Activated naive CD4-positive, alpha-beta T cell treated with anti-CD3 and anti-CD28 coated beads, Interleukin-2, amount 10 ng/mL, durations not matched to agents 7 days and 5 days (primary cell): ENCODE data around the gene DDX56.
A peak's percentile ranks its signal among the peaks of the same experiment; 100 is the strongest.

Experiments
- CTCF ChIA-PET: fragments of 350-600 bp; sonication (Branson Sonifier 250); formaldehyde crosslinking; loops from one replicate; lab custom pipeline; 2021; ENCODE audit warnings: antibody characterized with exemption; lab: Charles Lee
- DNase-seq: peaks from one replicate; pipeline ENCODE4 v3.0.0-alpha.2; 2020
- H3K27ac Mint-ChIP-seq: one replicate; pipeline ENCODE4 v1.8.0; 2021; ENCODE audit warnings: mild to moderate bottlenecking, moderate library complexity, mixed read lengths
- H3K27me3 Mint-ChIP-seq: one replicate; pipeline ENCODE4 v1.8.0; 2021; ENCODE audit warnings: mild to moderate bottlenecking, mixed read lengths
- H3K36me3 Mint-ChIP-seq: one replicate; pipeline ENCODE4 v1.8.0; 2021; ENCODE audit warnings: mixed read lengths
- H3K4me1 Mint-ChIP-seq: one replicate; pipeline ENCODE4 v1.8.0; 2021; ENCODE audit warnings: mixed read lengths
- H3K4me3 Mint-ChIP-seq: one replicate; pipeline ENCODE4 v1.8.0; 2021; ENCODE audit warnings: mild to moderate bottlenecking, moderate library complexity, mixed read lengths
- H3K9me3 Mint-ChIP-seq: one replicate; pipeline ENCODE4 v1.8.0; 2021; ENCODE audit warnings: mixed read lengths

The DDX56 gene, protein sequence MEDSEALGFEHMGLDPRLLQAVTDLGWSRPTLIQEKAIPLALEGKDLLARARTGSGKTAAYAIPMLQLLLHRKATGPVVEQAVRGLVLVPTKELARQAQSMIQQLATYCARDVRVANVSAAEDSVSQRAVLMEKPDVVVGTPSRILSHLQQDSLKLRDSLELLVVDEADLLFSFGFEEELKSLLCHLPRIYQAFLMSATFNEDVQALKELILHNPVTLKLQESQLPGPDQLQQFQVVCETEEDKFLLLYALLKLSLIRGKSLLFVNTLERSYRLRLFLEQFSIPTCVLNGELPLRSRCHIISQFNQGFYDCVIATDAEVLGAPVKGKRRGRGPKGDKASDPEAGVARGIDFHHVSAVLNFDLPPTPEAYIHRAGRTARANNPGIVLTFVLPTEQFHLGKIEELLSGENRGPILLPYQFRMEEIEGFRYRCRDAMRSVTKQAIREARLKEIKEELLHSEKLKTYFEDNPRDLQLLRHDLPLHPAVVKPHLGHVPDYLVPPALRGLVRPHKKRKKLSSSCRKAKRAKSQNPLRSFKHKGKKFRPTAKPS

DNA sequence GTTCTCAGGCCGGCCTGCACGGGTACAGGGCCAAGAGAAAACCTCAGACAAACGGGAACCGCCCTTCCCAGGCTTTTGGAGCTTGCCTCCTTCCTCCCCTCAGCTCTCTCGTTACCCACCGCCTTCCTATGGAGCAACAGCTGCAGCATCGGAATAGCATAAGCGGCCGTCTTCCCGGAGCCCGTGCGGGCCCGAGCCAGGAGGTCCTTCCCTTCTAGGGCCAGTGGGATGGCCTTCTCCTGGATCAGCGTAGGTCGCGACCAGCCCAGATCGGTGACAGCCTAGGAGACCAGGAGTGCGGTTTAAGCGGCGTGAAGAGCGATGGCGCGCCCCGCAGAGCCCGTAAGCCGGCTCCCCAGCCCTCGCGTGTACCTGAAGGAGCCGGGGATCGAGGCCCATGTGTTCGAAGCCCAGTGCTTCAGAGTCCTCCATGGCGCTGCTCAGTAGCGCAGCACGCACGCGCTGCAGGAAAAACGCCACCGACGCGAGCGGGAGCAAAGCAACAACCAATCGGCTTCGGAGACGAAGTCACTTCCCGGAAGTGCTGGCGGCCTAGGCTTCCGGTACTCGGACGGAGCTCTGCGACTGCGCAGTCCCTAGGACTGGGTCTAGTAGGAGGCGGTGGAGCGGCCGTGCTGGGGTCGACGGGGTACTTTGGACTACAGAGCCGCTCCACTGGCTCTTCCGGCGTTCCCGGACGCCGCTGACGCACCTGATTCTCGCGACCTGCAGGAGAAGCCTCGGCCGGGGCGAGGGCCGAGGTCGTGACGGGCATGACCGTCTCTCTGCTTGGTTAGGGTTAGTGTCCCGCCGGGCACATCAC is at the start of gene DDX56:
Gene DDX56 (minus strand): TSS at position 445 of the 823 bp plus-strand sequence. CDS start 13 bp downstream, at position 432.
- H3K4me1 Mint-ChIP-seq: peaks cover 50% of the 10 kb centered on the region
- peak within 1 kb of the TSS; percentile 90 for H3K4me3 Mint-ChIP-seq
- peak within 1 kb of the TSS; percentile 89 for H3K27ac Mint-ChIP-seq
- H3K36me3 Mint-ChIP-seq: peaks cover 71% of the 10 kb centered on the region
- CTCF ChIA-PET: interaction anchor here (0.7 to 3.1 kb wide), 3 partner anchors 8 to 618 kb away, joined by 4 to 19 read pairs (median 5); partner anchors contain the start of gene TMED4
- peak; percentile 96 for DNase-seq
- no peaks in the 10 kb centered on the region for H3K27me3 Mint-ChIP-seq
- H3K9me3 Mint-ChIP-seq: no peaks in the 10 kb centered on the region

DNA sequence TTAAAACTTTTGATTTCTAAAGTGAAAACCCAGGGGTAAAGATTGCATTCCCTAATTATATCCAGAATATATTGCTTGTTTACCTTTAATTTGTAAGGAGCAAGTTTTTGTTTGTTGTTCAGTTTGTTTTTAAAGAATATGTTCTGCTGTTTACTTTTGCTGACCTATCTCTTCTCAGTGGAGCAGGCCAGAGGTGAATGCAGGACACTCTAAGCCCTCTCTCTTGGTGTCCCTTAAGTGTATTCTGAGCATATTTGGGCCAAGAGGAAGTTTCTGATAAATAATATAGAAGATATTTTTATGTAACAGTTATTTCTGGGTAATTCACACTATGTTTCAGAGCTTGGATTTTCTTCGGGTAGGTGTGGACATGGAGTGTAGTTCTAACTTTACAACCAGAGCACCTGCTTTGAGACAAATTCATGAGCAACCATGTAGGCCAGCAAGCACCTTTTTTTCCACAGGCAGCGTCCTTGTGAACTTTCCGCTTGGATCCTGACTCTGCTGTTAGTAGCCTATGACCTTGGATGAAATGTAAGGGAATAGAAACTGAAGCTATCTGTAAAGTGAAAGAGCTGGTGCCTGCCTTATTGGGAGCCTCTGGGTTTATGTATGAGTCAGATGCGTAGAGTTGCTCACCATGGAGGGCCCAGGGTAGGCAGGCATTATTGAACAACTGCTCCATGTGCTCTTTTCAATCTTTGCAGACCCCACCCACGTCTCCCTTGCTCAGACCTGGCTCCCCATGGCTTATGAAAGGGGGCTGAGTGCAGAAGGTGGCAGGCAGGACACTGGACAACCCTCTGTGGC is 48.8 kb upstream of the DDX56 start:
- no peak overlapping the region for H3K4me3 Mint-ChIP-seq
- H3K27ac Mint-ChIP-seq: peak overlapping the region; percentile 92
- no peaks in the 10 kb centered on the region for H3K9me3 Mint-ChIP-seq
- no peaks in the 10 kb centered on the region for H3K27me3 Mint-ChIP-seq
- peaks cover 52% of the 10 kb centered on the region for H3K36me3 Mint-ChIP-seq
- peak; percentile 52 for DNase-seq
- peaks cover 90% of the 10 kb centered on the region for H3K4me1 Mint-ChIP-seq
- CTCF ChIA-PET: no interaction called here

DNA sequence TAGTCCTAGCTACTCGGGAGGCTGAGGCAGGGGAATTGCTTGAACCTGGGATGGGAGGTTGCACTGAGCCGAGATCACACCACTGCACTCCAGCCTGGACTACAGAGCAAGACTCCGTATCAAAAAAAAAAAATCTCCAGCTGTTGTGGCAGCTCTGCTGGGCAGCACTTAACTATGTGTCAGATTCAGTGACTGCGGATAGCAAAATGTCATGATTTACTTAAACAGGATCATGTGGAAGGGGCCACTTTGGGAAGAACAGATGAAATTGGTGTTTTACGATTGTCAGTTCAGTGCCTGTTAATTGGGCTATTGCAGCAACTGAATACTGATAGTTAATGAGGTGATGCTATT is 48.0 kb upstream of the DDX56 start:
- Mint-ChIP-seq H3K4me3 (no peak overlapping the region), H3K27ac (peak overlapping the region; percentile 55), H3K9me3 (no peaks in the 10 kb centered on the region), H3K36me3 (peaks cover 52% of the 10 kb centered on the region), H3K27me3 (no peaks in the 10 kb centered on the region), H3K4me1 (peaks cover 96% of the 10 kb centered on the region)
- no peak for DNase-seq
- CTCF ChIA-PET: no interaction called here

DNA sequence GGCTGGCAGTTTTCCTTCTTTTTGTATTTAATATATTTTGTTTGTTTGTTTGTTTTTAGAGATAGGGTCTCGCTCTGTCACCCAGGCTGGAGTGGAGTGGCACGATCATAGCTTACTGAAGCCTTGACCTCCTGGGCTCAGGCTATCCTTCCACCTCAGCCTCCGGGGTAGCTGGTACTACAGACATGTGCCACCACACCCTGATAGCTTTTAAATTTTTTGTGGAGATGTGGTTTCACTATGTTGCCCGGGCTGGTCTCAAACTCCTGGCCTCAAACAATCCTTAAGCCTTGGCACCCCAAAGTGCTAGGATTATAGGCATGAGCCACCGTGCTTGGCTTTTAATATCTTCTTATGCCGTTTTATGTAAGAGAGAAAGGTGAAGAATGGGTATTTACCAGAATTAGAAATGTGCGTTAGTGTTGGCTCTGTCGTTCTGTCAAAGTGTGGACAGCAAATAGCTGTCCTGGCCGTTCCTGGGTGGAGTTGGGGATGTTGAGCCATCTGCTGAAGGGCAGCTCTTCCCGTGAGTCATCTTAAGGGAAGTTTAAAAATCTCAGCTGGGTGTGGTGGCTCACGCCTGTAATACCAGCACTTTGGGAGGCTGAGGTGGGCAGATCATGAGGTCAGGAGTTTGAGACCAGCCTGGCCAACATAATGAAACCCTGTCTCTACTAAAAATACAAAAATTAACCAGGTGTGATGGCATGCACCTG is 47.5 kb upstream of the DDX56 start:
- peaks cover 48% of the 10 kb centered on the region for H3K36me3 Mint-ChIP-seq
- DNase-seq: no peak
- CTCF ChIA-PET: interaction anchor here (1.1 kb wide), 1 partner anchor 236 kb away, joined by 3 read pairs; no protein-coding TSS in a partner anchor
- no peaks in the 10 kb centered on the region for H3K27me3 Mint-ChIP-seq
- no peak overlapping the region for H3K4me3 Mint-ChIP-seq
- peak overlapping the region; percentile 55 for H3K27ac Mint-ChIP-seq
- peaks cover 92% of the 10 kb centered on the region for H3K4me1 Mint-ChIP-seq
- no peaks in the 10 kb centered on the region for H3K9me3 Mint-ChIP-seq

DNA sequence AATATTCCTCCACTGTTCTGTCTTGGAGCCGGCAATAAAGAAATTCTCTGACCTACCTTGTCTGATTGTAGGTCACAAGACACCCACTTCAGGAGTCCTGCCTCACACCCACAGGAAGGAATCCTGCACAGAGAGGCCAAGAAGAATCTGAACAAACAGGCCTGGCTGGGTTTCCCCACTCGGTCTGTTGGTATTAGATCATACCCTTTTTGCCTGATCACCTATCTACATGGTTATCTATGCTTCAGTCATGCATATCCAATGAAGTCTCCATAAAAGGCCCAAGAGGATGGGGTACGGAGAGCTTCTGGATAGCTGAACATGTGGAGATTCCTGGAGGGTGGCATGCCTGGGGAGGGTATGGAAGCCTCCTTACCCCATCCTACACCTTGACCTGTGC is 45.0 kb upstream of the DDX56 start:
- H3K4me3 Mint-ChIP-seq: no peak overlapping the region
- CTCF ChIA-PET: interaction anchor here (0.6 kb wide), 1 partner anchor 13 kb away, joined by 3 read pairs; no protein-coding TSS in a partner anchor

DNA sequence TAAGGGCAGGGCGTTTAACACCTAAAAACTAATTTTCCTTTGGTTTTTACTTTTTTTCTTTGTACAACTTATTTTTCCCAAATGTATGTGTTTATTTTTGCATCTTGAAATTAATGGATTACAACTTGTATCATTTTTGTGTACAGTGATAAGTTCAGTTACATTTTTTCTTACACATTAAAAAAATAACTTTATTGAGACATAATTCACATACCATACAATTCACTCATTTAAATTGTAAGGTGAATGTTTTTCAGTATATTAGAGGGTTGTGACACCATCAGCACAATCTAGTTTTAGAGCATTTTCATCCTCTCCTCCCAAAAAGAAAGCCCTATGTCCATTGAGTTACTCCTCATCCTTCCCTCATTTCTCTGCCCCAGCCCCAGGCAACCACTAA is 44.3 kb upstream of the DDX56 start:
- no peaks in the 10 kb centered on the region for H3K27me3 Mint-ChIP-seq
- H3K4me1 Mint-ChIP-seq: peaks cover 79% of the 10 kb centered on the region
- peak overlapping the region; percentile 77 for H3K27ac Mint-ChIP-seq
- no peak for DNase-seq
- no peak overlapping the region for H3K4me3 Mint-ChIP-seq
- H3K9me3 Mint-ChIP-seq: no peaks in the 10 kb centered on the region
- peaks cover 33% of the 10 kb centered on the region for H3K36me3 Mint-ChIP-seq
- CTCF ChIA-PET: interaction anchor here (0.7 kb wide), 1 partner anchor 133 kb away, joined by 3 read pairs; no protein-coding TSS in a partner anchor

More for the DNA sequence above, 45.0 kb upstream of the DDX56 start:
- H3K9me3 Mint-ChIP-seq: no peaks in the 10 kb centered on the region
- H3K36me3 Mint-ChIP-seq: peaks cover 36% of the 10 kb centered on the region
- H3K27me3 Mint-ChIP-seq: no peaks in the 10 kb centered on the region
- DNase-seq: no peak
- H3K27ac Mint-ChIP-seq: peak overlapping the region; percentile 34
- peaks cover 86% of the 10 kb centered on the region for H3K4me1 Mint-ChIP-seq

DNA sequence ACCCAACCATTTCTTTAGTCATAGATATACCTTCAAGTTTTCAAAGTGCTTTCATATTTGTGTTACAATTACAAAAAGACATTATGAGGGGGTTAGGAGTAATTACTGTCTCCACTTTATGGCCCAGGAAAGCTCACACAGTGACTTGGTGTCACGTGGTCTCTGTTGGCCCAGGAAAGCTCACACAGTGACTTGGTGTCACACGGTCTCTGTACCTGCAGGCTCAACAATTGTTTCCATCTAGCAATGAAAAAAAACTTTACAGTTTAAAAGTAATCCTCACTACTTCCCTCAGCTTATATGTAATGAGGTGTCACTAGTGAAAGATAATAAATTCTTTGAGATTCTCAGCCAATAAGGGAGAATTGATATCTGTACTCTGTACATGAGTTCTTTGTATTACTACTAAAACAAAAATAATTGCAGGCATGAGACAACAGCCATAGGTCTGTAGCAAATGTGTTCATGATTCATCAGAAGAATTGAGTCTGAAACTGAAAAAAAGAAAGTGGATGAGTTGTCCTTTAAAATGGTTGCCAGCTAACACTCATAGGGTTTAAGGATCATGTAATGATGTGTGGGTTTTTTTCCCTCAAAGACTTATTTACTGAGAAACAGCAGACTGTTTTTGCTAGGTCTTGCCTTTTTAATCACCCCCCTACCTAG is 43.6 kb upstream of the DDX56 start:
- CTCF ChIA-PET: interaction anchor here (0.7 to 1.4 kb wide), 4 partner anchors 10 to 230 kb away, joined by 3 to 4 read pairs (median 4); partner anchors contain the start of gene H2AZ2
- Mint-ChIP-seq H3K27me3 (no peaks in the 10 kb centered on the region), H3K27ac (peak overlapping the region; percentile 77), H3K36me3 (peaks cover 32% of the 10 kb centered on the region), H3K9me3 (no peaks in the 10 kb centered on the region), H3K4me3 (no peak overlapping the region), H3K4me1 (peaks cover 72% of the 10 kb centered on the region)
- DNase-seq: no peak

DNA sequence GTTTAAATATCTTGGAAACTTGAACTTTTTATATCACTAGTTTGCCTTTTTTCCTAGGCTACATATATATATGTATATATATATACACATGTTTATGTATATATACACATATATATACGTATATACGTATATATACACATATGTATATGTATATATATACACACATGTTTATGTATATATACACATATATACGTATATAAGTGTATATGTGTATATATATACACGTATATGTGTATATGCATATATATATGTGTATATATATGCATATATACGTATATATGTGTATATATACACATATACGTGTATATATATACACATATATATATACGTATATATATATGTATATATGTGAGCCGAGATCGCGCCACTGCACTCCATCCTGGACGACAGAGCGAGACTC is 42.8 kb upstream of the DDX56 start:
- Mint-ChIP-seq H3K27me3 (no peaks in the 10 kb centered on the region), H3K36me3 (peaks cover 33% of the 10 kb centered on the region), H3K4me3 (no peak overlapping the region), H3K27ac (no peak overlapping the region), H3K9me3 (no peaks in the 10 kb centered on the region), H3K4me1 (peaks cover 70% of the 10 kb centered on the region)
- CTCF ChIA-PET: interaction anchor here (1.0 to 1.4 kb wide), 2 partner anchors 9 to 23 kb away, joined by 4 read pairs; no protein-coding TSS in a partner anchor
- DNase-seq: no peak

DNA sequence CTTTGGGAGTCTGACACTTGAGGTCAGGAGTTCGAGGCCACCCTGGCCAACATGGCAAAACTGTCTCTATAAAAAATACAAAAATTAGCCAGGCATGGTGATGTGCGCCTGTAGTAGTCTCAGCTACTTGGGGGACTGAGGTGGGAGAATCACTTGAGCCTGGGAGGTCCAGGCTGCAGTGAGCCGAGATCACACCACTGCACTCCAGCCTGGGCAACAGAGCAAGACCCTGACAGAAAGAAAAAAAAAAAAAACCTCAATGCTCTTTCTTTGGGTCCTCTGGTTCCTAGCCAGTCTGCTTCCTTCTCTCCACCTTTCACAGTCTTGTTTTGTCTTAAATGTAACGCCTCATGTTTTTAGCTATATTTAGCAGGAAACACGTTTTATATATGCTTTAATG is 42.1 kb upstream of the DDX56 start:
- H3K4me1 Mint-ChIP-seq: peaks cover 63% of the 10 kb centered on the region
- H3K9me3 Mint-ChIP-seq: no peaks in the 10 kb centered on the region
- H3K4me3 Mint-ChIP-seq: no peak overlapping the region
- H3K27me3 Mint-ChIP-seq: no peaks in the 10 kb centered on the region
- no peak for DNase-seq
- no peak overlapping the region for H3K27ac Mint-ChIP-seq
- peaks cover 29% of the 10 kb centered on the region for H3K36me3 Mint-ChIP-seq
- CTCF ChIA-PET: no interaction called here

DNA sequence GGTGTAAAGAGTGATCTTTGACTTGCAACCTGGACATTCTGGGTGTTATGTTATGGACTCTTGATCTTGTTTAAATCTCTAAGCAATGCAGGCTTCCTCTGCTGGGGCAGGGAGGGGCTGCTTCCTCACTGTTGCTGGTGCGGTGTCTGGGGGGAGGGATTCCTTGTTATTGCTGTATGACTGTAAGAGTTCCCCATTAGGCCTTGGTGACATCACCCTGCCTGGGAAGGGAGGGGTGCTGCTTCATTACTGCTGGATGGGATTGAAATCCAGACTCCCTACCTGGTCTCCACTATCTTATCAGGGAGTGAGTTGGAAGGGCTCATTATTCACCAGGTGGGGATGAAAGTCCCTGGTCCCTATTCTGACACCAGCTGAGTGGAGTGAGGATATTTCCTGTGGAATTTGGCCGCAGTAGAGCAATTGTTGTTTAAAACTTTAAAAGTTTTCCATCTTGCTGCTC is 41.5 kb upstream of the DDX56 start:
- peak overlapping the region; percentile 83 for H3K27ac Mint-ChIP-seq
- no peak overlapping the region for H3K4me3 Mint-ChIP-seq
- peaks cover 27% of the 10 kb centered on the region for H3K36me3 Mint-ChIP-seq
- H3K27me3 Mint-ChIP-seq: no peaks in the 10 kb centered on the region
- DNase-seq: peak; percentile 39
- CTCF ChIA-PET: no interaction called here
- peaks cover 65% of the 10 kb centered on the region for H3K4me1 Mint-ChIP-seq
- H3K9me3 Mint-ChIP-seq: no peaks in the 10 kb centered on the region

DNA sequence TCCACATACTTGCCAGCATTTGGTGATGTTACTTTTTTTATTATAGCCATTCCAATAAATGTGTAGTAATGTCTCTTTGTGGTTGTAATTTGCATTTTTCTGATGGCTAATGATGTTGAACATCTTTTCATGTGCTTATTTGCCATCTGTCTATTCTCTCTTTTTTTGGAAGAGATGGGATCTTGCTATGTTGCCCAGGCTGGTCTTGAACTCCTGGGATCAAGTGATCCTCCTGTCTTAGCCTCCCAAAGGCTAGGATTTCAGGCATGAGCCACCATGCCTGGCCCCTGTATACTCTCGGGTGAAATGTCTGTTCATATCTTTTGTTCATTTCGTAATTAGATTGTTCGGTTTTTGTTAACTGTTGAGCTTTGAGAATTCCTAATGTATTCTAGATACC is 36.1 kb upstream of the DDX56 start:
- no peaks in the 10 kb centered on the region for H3K9me3 Mint-ChIP-seq
- H3K27me3 Mint-ChIP-seq: peaks cover 5% of the 10 kb centered on the region
- no peak overlapping the region for H3K4me3 Mint-ChIP-seq
- H3K27ac Mint-ChIP-seq: no peak overlapping the region
- CTCF ChIA-PET: no interaction called here
- peaks cover 64% of the 10 kb centered on the region for H3K4me1 Mint-ChIP-seq
- peaks cover 15% of the 10 kb centered on the region for H3K36me3 Mint-ChIP-seq
- DNase-seq: no peak

DNA sequence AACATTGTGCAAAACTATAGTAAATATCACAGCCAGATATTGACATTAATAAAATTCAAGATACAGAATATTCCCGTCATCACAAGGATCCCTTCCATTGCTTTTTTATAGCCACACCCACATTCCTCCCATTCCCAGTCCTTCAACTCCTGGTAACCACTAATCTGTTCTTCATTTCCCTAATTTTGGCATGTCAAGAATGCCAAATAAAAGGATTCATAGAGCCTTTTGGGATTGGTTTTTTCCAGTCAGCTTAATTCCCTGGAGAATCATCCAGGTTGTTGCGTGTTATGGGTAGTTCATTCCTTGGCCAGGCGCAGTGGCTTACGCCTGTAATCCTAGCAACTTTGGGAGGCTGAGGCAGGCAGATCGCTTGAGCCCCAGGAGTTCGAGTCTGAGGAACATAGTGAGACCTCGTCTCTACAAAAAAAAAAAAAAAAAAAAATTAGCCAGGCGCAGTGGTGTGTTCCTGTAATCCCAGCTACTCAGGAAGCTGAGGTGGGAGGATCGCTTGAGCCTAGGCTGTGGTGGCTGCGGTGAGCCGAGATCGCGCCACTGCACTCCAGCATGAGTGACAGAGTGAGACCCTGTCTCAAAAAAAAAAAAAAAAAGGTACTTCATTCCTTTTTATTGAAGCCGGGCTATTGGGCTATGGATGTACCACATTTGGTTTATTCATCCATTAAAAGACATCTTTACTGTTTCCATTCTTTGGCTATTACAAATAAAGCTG is 35.4 kb upstream of the DDX56 start:
- peaks cover 12% of the 10 kb centered on the region for H3K27me3 Mint-ChIP-seq
- no peak overlapping the region for H3K27ac Mint-ChIP-seq
- CTCF ChIA-PET: no interaction called here
- peak overlapping the region; percentile 42 for H3K4me3 Mint-ChIP-seq
- H3K36me3 Mint-ChIP-seq: peaks cover 11% of the 10 kb centered on the region
- H3K4me1 Mint-ChIP-seq: peaks cover 59% of the 10 kb centered on the region
- DNase-seq: peak; percentile 45
- H3K9me3 Mint-ChIP-seq: no peaks in the 10 kb centered on the region
